ENCODE results near the gene TRRAP.

The TRRAP gene

DNA sequence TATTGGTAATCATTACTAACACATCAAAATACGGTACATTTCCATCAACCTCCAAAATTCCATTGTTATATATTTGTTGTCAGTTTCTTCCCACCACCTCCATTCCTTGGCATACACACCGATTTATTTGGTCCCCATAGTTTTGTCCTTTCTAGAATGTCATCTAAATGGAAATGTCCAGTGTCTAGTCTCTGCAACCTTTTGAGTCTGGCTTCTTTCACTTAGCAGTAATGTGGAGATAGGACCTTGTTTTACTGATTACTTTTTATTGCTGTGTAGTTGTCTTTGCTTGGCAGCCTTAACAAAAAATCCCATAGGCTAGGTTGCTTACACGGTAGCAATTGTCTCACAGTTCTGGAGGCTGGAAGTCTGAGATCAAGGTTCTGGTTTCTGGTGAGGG is 22.5 kb downstream of the TRRAP start:
- Mint-ChIP-seq H3K4me3 (no peak overlapping the region), H3K27me3 (no peaks in the 10 kb centered on the region), H3K9me3 (no peaks in the 10 kb centered on the region), H3K4me1 (no peaks in the 10 kb centered on the region), H3K27ac (no peak overlapping the region), H3K36me3 (peaks cover 51% of the 10 kb centered on the region)
- ATAC-seq (ENCODE audit: low read depth) = no peak
- DNase-seq (ENCODE audit: low spot score in 2 of 2) = no peak

DNA sequence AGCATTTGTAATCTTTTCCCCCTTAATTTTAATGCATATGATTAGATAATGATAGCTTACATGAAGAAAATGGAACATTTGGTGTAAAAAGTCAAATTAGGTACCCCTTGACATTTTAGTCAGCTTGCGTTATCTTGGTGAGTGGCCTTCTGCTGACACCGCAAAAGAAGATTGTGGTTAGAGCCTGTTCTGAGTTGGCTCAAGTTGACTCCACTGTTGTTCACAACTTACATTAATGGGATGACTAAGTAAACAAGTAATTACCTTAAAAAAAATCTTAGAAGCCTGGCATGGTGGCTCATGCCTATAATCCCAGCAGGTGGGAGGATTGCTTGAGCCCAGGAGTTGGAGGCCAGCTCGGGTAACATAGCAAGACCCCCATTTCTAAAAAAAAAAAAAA is 24.2 kb downstream of the TRRAP start:
- Mint-ChIP-seq H3K9me3 (no peaks in the 10 kb centered on the region), H3K36me3 (peaks cover 47% of the 10 kb centered on the region), H3K27ac (no peak overlapping the region), H3K27me3 (no peaks in the 10 kb centered on the region), H3K4me3 (no peak overlapping the region), H3K4me1 (no peaks in the 10 kb centered on the region)
- no peak for DNase-seq (ENCODE audit: low spot score in 2 of 2)
- ATAC-seq (ENCODE audit: low read depth) = no peak

DNA sequence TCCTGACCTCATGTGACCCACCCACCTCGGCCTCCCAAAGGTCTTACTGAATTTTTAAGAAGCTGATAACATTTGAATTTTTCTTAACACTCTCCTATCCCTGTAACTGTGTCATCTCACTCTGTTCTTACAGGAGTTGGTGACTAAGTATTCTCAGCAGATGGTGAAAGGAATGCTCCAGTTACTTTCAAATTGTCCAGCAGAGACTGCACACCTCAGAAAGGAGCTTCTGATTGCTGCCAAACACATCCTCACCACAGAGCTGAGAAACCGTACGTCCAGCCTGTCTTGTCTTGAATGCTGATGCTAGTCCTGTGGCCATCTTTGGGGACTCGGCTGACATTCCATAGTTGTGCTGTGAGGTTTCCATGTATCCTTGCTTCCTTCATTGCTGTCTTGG is 24.9 kb downstream of the TRRAP start:
- Mint-ChIP-seq H3K4me1 (no peaks in the 10 kb centered on the region), H3K9me3 (no peaks in the 10 kb centered on the region), H3K27ac (no peak overlapping the region), H3K4me3 (no peak overlapping the region), H3K36me3 (peaks cover 53% of the 10 kb centered on the region), H3K27me3 (no peaks in the 10 kb centered on the region)
- ATAC-seq (ENCODE audit: low read depth) (no peak), DNase-seq (ENCODE audit: low spot score in 2 of 2) (no peak)

DNA sequence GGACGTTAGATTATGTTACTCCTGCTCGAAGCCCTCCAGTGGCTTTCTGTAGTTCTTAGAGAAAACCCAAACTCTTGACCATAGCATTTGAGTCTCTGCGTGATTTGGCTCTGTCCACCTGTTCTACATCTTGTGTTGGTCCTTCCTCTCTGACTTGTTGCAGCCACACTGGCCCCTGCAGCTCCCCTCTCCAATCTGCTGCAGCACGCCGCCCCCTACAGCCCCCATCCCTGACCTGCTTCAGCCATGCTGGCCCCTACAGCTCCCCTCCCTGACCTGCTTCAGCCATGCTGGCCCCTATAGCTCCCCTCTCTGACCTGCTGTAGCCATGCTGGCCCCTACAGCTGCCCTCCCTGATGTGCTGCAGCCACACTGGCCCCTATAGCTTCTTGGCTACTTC is 29.2 kb downstream of the TRRAP start:
- Mint-ChIP-seq H3K36me3 (peaks cover 33% of the 10 kb centered on the region), H3K4me1 (no peaks in the 10 kb centered on the region), H3K9me3 (no peaks in the 10 kb centered on the region), H3K27ac (peak overlapping the region; percentile 50), H3K27me3 (no peaks in the 10 kb centered on the region), H3K4me3 (no peak overlapping the region)
- ATAC-seq (ENCODE audit: low read depth) = no peak
- DNase-seq (ENCODE audit: low spot score in 2 of 2) = no peak

DNA sequence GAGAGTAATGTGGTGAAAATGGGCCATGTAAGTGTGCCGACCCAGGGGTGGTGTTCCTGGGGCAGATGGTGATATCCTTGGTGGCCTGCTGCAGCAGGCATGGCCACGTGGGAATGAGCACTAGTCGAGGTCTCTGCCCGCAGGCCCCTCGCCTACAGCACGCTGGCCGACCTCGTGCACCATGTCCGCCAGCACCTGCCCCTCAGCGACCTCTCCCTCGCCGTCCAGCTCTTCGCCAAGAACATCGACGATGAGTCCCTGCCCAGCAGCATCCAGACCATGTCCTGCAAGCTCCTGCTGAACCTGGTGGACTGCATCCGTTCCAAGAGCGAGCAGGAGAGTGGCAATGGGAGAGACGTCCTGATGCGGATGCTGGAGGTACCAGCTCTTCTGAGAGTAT is 30.3 kb downstream of the TRRAP start:
- H3K36me3 Mint-ChIP-seq = peaks cover 36% of the 10 kb centered on the region

DNA sequence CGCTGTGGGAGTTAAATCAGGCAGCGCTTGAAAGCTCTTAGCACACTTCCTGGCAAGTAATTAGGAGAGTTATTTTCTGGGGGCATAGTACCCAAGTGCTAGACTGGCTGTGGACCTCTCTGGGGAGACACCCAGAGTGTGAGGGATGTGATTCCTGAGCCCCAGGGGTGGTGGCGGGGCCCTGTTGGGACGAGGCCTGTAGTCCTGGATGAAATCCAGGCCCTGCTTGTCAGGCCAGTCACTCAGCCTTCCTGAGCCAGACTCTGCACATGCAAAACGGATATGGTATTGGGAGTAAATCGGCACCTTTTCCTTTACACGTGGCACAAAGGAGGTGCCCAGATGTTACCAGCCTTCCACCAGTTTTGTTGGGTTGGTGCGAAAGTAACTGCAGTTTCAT is 31.2 kb downstream of the TRRAP start:
- H3K27me3 Mint-ChIP-seq = no peaks in the 10 kb centered on the region
- DNase-seq (ENCODE audit: low spot score in 2 of 2) (no peak), ATAC-seq (ENCODE audit: low read depth) (no peak)
- no peak overlapping the region for H3K27ac Mint-ChIP-seq
- peaks cover 33% of the 10 kb centered on the region for H3K36me3 Mint-ChIP-seq
- no peaks in the 10 kb centered on the region for H3K9me3 Mint-ChIP-seq
- no peak overlapping the region for H3K4me3 Mint-ChIP-seq
- H3K4me1 Mint-ChIP-seq = no peaks in the 10 kb centered on the region

More for the DNA sequence above, 30.3 kb downstream of the TRRAP start:
- DNase-seq (ENCODE audit: low spot score in 2 of 2) (no peak), ATAC-seq (ENCODE audit: low read depth) (no peak)
- Mint-ChIP-seq H3K27ac (no peak overlapping the region), H3K4me3 (no peak overlapping the region), H3K9me3 (no peaks in the 10 kb centered on the region), H3K4me1 (no peaks in the 10 kb centered on the region), H3K27me3 (no peaks in the 10 kb centered on the region)

DNA sequence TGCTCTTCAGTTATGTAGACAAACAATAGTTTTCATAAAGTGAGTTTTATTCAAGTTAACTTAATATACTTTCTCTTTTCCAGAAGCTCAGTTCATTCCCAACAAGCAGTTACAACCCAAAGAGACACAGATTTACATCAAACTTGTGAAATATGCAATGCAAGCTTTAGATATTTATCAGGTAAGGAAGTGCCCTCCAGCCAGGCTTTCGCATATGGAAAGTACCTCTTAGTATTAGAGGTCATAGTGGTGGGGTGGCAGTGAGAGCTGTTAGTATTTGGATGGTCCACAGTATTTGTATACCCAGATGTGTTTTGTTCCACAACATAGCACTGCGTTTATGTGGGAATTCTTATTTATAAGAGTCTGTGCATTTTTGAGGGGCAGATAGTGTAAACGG is 32.1 kb downstream of the TRRAP start:
- Mint-ChIP-seq H3K27ac (no peak overlapping the region), H3K4me1 (no peaks in the 10 kb centered on the region), H3K36me3 (peaks cover 26% of the 10 kb centered on the region)

DNA sequence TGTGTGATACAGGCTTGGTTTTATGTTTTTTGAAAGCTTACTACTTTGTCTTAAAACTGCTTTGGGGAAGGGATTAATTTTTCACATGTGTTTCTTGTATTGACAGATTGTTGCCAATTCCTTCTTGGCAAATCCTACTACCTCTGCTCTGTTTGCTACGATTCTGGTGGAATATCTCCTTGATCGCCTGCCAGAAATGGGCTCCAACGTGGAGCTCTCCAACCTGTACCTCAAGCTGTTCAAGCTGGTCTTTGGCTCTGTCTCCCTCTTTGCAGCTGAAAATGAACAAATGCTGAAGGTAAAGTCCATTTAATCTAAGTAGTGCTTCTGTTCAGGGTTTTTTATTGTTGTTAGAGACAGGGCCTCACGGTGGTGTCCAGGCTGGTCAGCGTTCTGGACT is 33.6 kb downstream of the TRRAP start:
- Mint-ChIP-seq H3K27ac (no peak overlapping the region), H3K36me3 (peaks cover 29% of the 10 kb centered on the region), H3K4me3 (no peak overlapping the region), H3K9me3 (no peaks in the 10 kb centered on the region), H3K27me3 (no peaks in the 10 kb centered on the region), H3K4me1 (no peaks in the 10 kb centered on the region)
- no peak for DNase-seq (ENCODE audit: low spot score in 2 of 2)
- ATAC-seq (ENCODE audit: low read depth) = no peak

More for the DNA sequence above, 32.1 kb downstream of the TRRAP start:
- no peaks in the 10 kb centered on the region for H3K27me3 Mint-ChIP-seq
- no peak for ATAC-seq (ENCODE audit: low read depth)
- no peaks in the 10 kb centered on the region for H3K9me3 Mint-ChIP-seq
- no peak for DNase-seq (ENCODE audit: low spot score in 2 of 2)
- no peak overlapping the region for H3K4me3 Mint-ChIP-seq

DNA sequence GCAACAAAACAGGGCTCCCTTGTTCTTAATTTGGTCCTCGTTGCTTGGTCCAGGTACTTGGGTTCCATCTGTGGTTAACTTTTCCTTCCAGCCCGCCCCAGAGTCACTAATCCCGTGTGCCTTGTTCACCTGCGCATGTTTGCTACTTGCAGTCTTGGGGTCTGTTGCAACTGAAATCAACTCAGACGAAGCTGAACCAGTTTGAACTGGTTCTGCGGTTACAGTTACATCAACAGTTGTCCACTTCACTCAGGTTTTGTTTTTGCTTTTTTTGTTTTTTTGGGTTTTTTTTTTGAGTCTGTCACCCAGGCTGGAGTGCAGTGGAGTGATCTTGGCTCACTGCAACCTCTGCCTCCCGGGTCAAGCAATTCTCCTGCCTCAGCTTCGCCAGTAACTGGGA is 34.7 kb downstream of the TRRAP start:
- no peak for DNase-seq (ENCODE audit: low spot score in 2 of 2)
- no peaks in the 10 kb centered on the region for H3K27me3 Mint-ChIP-seq
- H3K4me3 Mint-ChIP-seq = no peak overlapping the region
- no peaks in the 10 kb centered on the region for H3K9me3 Mint-ChIP-seq
- H3K27ac Mint-ChIP-seq = no peak overlapping the region
- no peaks in the 10 kb centered on the region for H3K4me1 Mint-ChIP-seq
- peaks cover 28% of the 10 kb centered on the region for H3K36me3 Mint-ChIP-seq
- ATAC-seq (ENCODE audit: low read depth) = no peak

DNA sequence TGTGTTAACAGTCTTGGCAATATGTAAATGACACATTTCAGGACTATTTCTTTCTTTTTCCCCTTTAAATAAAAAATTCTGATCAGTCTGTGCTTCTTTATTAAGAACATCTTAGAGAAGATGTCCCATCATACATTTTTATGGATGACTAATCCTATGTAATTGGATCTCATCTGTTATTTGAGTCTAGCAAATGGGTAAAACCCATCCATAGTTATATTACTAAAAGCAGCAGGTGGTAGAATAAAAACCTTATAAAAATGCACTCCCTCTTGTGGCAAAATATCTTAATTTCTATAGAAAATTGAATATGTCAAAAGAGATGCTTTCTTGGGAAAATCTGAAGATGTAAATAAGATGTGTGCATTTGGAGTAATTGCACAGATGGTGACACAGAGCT is 35.3 kb downstream of the TRRAP start:
- H3K4me3 Mint-ChIP-seq = no peak overlapping the region
- H3K36me3 Mint-ChIP-seq = peaks cover 29% of the 10 kb centered on the region

DNA sequence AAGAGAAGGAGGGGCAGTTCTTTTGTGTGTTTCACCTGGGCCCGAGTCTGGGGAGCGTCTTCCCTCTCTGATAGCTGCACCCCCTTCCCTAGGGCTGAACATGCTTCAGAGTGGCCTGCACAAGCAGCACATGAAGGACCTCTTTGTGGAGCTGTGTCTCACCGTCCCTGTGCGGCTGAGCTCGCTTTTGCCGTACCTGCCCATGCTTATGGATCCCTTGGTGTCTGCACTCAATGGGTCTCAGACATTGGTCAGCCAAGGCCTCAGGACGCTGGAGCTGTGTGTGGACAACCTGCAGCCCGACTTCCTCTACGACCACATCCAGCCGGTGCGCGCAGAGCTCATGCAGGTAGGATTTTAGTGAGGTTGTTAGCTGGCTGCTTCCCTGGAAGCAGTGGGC is 39.0 kb downstream of the TRRAP start:
- DNase-seq (ENCODE audit: low spot score in 2 of 2) = no peak
- H3K9me3 Mint-ChIP-seq = no peaks in the 10 kb centered on the region
- peaks cover 35% of the 10 kb centered on the region for H3K36me3 Mint-ChIP-seq
- H3K27ac Mint-ChIP-seq = no peak overlapping the region
- H3K4me3 Mint-ChIP-seq = no peak overlapping the region
- H3K27me3 Mint-ChIP-seq = no peaks in the 10 kb centered on the region
- H3K4me1 Mint-ChIP-seq = peaks cover 2% of the 10 kb centered on the region
- no peak for ATAC-seq (ENCODE audit: low read depth)

More for the DNA sequence above, 35.3 kb downstream of the TRRAP start:
- no peaks in the 10 kb centered on the region for H3K4me1 Mint-ChIP-seq
- H3K27me3 Mint-ChIP-seq = no peaks in the 10 kb centered on the region
- no peak overlapping the region for H3K27ac Mint-ChIP-seq
- ATAC-seq (ENCODE audit: low read depth) (no peak), DNase-seq (ENCODE audit: low spot score in 2 of 2) (no peak)
- H3K9me3 Mint-ChIP-seq = no peaks in the 10 kb centered on the region

DNA sequence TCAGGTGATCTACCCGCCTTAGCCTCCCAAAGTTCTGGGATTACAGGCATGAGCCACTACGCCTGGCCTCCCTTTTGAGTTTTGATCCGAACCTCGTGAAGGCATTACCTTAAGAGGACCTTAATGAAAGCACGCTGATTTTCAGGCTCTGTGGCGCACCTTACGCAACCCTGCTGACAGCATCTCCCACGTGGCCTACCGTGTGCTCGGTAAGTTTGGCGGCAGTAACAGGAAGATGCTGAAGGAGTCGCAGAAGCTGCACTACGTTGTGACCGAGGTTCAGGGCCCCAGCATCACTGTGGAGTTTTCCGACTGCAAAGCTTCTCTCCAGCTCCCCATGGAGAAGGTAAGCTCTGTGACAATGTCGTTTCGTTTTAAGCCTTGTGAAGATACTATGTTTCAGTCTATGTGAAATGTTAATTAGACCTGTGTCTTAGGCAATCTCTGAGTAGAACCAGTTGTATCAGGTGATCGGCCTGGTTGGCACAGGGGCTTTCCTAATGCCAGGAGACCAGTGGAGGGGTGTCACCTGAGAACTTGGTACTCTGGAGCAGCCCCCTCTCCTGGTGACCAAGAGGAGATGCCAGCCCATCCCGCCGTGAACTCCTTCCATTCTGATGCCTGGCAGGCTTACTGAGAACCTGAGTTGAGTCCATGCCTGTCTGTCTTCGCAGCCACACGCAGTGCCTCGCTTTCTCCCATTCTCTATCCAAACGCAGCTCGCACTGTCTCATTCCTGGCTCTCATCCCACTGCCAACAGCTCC is 43.5 kb downstream of the TRRAP start:
- Mint-ChIP-seq H3K4me1 (peaks cover 4% of the 10 kb centered on the region), H3K9me3 (no peaks in the 10 kb centered on the region), H3K27me3 (no peaks in the 10 kb centered on the region), H3K4me3 (no peak overlapping the region), H3K36me3 (peaks cover 46% of the 10 kb centered on the region), H3K27ac (peak overlapping the region; percentile 42)
- no peak for DNase-seq (ENCODE audit: low spot score in 2 of 2)
- ATAC-seq (ENCODE audit: low read depth) = no peak

DNA sequence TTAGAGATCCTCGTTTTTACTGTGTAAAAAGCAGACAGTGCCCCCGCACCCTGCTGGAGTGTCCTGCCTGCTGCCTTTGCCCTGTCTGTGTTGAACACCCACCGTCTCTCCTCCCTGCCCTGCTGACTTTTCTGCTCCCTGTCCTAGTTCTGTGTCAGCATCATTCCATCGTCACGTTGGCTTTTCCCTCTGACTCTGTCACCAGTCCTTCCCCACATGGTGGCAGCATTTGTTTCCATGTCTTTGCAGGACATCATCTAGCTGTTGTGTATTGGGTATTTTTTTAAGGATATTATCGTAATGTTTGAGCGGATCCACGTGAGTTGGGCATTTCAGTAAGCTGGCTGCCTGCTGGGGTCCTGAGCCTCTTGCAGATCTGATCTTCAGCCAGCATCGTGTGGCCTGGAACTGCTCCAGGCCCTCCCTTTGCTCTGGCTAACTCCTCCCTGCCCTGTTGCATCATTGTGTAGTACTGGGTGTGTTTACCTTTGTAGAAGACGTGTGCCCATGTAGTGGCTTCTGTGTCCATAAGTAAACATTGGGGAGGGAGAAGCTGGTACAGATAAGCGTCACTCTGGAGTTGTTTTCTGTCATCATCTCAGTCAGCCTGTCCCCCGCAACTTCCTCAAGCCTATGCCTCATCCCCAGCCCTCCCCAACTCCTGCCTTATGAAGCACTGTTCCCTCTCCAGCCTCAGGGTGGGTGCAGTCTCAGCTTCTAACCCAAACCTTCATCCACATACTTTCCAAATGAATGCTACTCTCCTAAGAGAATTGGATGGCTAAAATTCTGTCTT is 44.3 kb downstream of the TRRAP start:
- Mint-ChIP-seq H3K27ac (peak overlapping the region; percentile 42), H3K4me3 (no peak overlapping the region), H3K36me3 (peaks cover 44% of the 10 kb centered on the region), H3K9me3 (no peaks in the 10 kb centered on the region), H3K4me1 (peaks cover 4% of the 10 kb centered on the region), H3K27me3 (no peaks in the 10 kb centered on the region)
- ATAC-seq (ENCODE audit: low read depth) = no peak
- DNase-seq (ENCODE audit: low spot score in 2 of 2) = no peak

DNA sequence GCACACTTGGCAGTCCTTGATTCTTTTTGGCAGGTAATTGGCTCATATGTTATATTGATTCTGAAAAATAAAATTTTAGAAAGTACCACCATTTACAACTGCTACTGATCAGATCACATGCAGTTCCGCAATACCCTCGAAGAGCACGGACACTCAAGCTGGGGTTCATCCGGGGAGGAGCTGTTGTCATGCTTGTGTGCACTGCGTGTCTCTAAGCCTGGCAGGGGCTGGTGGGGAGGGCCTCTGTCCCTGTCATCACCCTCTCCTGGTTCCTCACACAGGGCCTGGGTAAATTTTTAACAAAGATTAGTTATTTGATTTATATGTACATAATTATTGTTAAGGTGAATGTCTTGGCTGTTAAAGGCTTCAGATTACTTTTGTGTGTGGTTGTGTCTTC is 45.2 kb downstream of the TRRAP start:
- no peak for ATAC-seq (ENCODE audit: low read depth)
- Mint-ChIP-seq H3K27me3 (no peaks in the 10 kb centered on the region), H3K4me3 (no peak overlapping the region), H3K4me1 (peaks cover 6% of the 10 kb centered on the region), H3K9me3 (no peaks in the 10 kb centered on the region), H3K27ac (no peak overlapping the region), H3K36me3 (peaks cover 48% of the 10 kb centered on the region)
- DNase-seq (ENCODE audit: low spot score in 2 of 2) = no peak
